H9 (cell line): ENCODE data around the gene FOXB1. TPM values are rescaled to one million over a fixed set of nuclear protein-coding genes. Genes with fewer than 3 reads are reported as not detected.

Source experiments
- DNase-seq: peaks from one replicate; pipeline ENCODE4 v3.0.0-alpha.2; 2017
- H2AFZ ChIP-seq: one replicate; pipeline ENCODE4 v1.6.1; 2013; ENCODE audit warnings: mild to moderate bottlenecking, low read length, control low read depth, moderate library complexity
- H2AK5ac ChIP-seq: 2 replicates; pipeline ENCODE4 v1.6.1; 2013; ENCODE audit warnings: low read length, control low read depth, mixed read lengths; ENCODE audit not compliant: insufficient read length
- H2BK120ac ChIP-seq: one replicate; pipeline ENCODE4 v1.6.1; 2013; ENCODE audit warnings: low read depth, mild to moderate bottlenecking, low read length, control low read depth, inconsistent platforms; ENCODE audit not compliant: poor library complexity, severe bottlenecking
- H2BK12ac ChIP-seq: 2 replicates; pipeline ENCODE4 v1.6.1; 2013; ENCODE audit warnings: low read length, control low read depth, mixed read lengths, low read depth; ENCODE audit not compliant: insufficient read length
- H2BK15ac ChIP-seq: 2 replicates; pipeline ENCODE4 v1.6.1; 2013; ENCODE audit warnings: low read depth, low read length, control low read depth
- H2BK20ac ChIP-seq: one replicate; pipeline ENCODE4 v1.6.1; 2013; ENCODE audit warnings: low read depth, mild to moderate bottlenecking, low read length, control low read depth, inconsistent platforms; ENCODE audit not compliant: poor library complexity, severe bottlenecking
- H2BK5ac ChIP-seq: 2 replicates; pipeline ENCODE4 v1.6.1; 2013; ENCODE audit warnings: low read length, control low read depth, mixed read lengths; ENCODE audit not compliant: insufficient read length
- H3K14ac ChIP-seq: 2 replicates; pipeline ENCODE4 v1.6.1; 2013; ENCODE audit warnings: low read length, control low read depth; ENCODE audit not compliant: insufficient read depth
- H3K18ac ChIP-seq: 2 replicates; pipeline ENCODE4 v1.6.1; 2013; ENCODE audit warnings: low read depth, mild to moderate bottlenecking, mixed read lengths, low read length, control low read depth; ENCODE audit not compliant: insufficient read length
- H3K23ac ChIP-seq: 2 replicates; pipeline ENCODE4 v1.6.1; 2013; ENCODE audit warnings: low read length, control low read depth, mixed read lengths, low read depth; ENCODE audit not compliant: insufficient read length
- H3K23me2 ChIP-seq: 2 replicates; pipeline ENCODE4 v1.6.1; 2013; ENCODE audit warnings: low read depth, mild to moderate bottlenecking, mixed read lengths, low read length, control low read depth; ENCODE audit not compliant: insufficient read length, poor library complexity, severe bottlenecking
- H3K27ac ChIP-seq: 2 replicates; pipeline ENCODE4 v1.5.1; 2013; ENCODE audit warnings: low read length, control low read depth, mixed read lengths, low read depth; ENCODE audit not compliant: insufficient read length
- H3K27me3 ChIP-seq: 2 replicates; pipeline ENCODE4 v1.6.1; 2013; ENCODE audit warnings: low read length, control low read depth, inconsistent platforms; ENCODE audit not compliant: insufficient read depth
- H3K4ac ChIP-seq: 2 replicates; pipeline ENCODE4 v1.6.1; 2013; ENCODE audit warnings: low read depth, mild to moderate bottlenecking, control low read depth, inconsistent platforms, low read length, moderate library complexity
- H3K4me1 ChIP-seq: 2 replicates; pipeline ENCODE4 v1.6.1; 2013; ENCODE audit warnings: low read length, control low read depth, inconsistent platforms; ENCODE audit not compliant: insufficient read depth
- H3K4me2 ChIP-seq: 2 replicates; pipeline ENCODE4 v1.6.1; 2013; ENCODE audit warnings: low read length, control low read depth, mixed read lengths; ENCODE audit not compliant: insufficient read length, insufficient read depth
- H3K56ac ChIP-seq: 2 replicates; pipeline ENCODE4 v1.6.1; 2013; ENCODE audit warnings: low read depth, mild to moderate bottlenecking, mixed read lengths, low read length, control low read depth; ENCODE audit not compliant: insufficient read length
- H3K79me1 ChIP-seq: 2 replicates; pipeline ENCODE4 v1.6.1; 2013; ENCODE audit warnings: low read depth, mild to moderate bottlenecking, moderate library complexity, low read length, control low read depth, inconsistent platforms; ENCODE audit not compliant: insufficient read depth, poor library complexity, severe bottlenecking
- H3K79me2 ChIP-seq: 2 replicates; pipeline ENCODE4 v1.6.1; 2013; ENCODE audit warnings: low read length, control low read depth, inconsistent platforms; ENCODE audit not compliant: insufficient read depth
- H3K9ac ChIP-seq: 2 replicates; pipeline ENCODE4 v1.6.1; 2013; ENCODE audit warnings: low read length, control low read depth, mixed read lengths; ENCODE audit not compliant: insufficient read length; ENCODE audit errors: extremely low read depth
- H3K9me3 ChIP-seq: one replicate; pipeline ENCODE4 v1.6.1; 2013; ENCODE audit warnings: low read depth, low read length, inconsistent platforms; ENCODE audit not compliant: control insufficient read depth
- H3T11ph ChIP-seq: one replicate; pipeline ENCODE4 v1.6.1; 2013; ENCODE audit warnings: mild to moderate bottlenecking, low read length, control low read depth, inconsistent platforms
- H4K20me1 ChIP-seq: one replicate; pipeline ENCODE4 v1.6.1; 2013; ENCODE audit not compliant: control insufficient read depth, insufficient read length, insufficient read depth
- H4K5ac ChIP-seq: 2 replicates; pipeline ENCODE4 v1.6.1; 2013; ENCODE audit warnings: low read depth, mild to moderate bottlenecking, mixed read lengths, low read length, control low read depth; ENCODE audit not compliant: insufficient read length
- H4K8ac ChIP-seq: replicated peaks from 2 replicates; pipeline ENCODE4 v1.6.1; 2013; ENCODE audit warnings: low read length, control low read depth, mixed read lengths, low read depth; ENCODE audit not compliant: insufficient read length
- H4K91ac ChIP-seq: 2 replicates; pipeline ENCODE4 v1.6.1; 2013; ENCODE audit warnings: low read depth, mild to moderate bottlenecking, moderate library complexity, mixed read lengths, low read length, control low read depth; ENCODE audit not compliant: insufficient read length
- H3K27ac Mint-ChIP-seq, 3 experiments: 2 replicates in 2 of 3; 3 replicates in 1 of 3; pipeline ENCODE4 v1.8.0; 2020 to 2021; ENCODE audit warnings: mixed read lengths in 3 of 3, mild to moderate bottlenecking in 1 of 3, moderate library complexity in 1 of 3
- H3K27me3 Mint-ChIP-seq: 2 replicates; pipeline ENCODE4 v1.8.0; 2021; ENCODE audit warnings: low read depth, mild to moderate bottlenecking, moderate library complexity, mixed read lengths
- H3K36me3 Mint-ChIP-seq, 3 experiments: 2 replicates in 2 of 3; 3 replicates in 1 of 3; pipeline ENCODE4 v1.8.0; 2020 to 2021; ENCODE audit warnings: low read depth in 3 of 3, mixed read lengths in 3 of 3; ENCODE audit not compliant: insufficient read depth in 1 of 3
- H3K4me1 Mint-ChIP-seq, 2 experiments: 2 replicates each; pipeline ENCODE4 v1.8.0; 2020; ENCODE audit warnings: mixed read lengths in 2 of 2
- H3K4me3 Mint-ChIP-seq, 2 experiments: 2 replicates in 1 of 2; 3 replicates in 1 of 2; pipeline ENCODE4 v1.8.0; 2020 to 2021; ENCODE audit warnings: mild to moderate bottlenecking in 2 of 2, mixed read lengths in 2 of 2, moderate library complexity in 1 of 2
- H3K9me3 Mint-ChIP-seq, 2 experiments: 2 replicates in 1 of 2; 3 replicates in 1 of 2; pipeline ENCODE4 v1.8.0; 2020; ENCODE audit warnings: mild to moderate bottlenecking in 2 of 2, mixed read lengths in 2 of 2, moderate library complexity in 1 of 2
- CTCF ChIP-seq: fragments of 200-600 bp; sonication (generic); conservative IDR thresholded peaks from 3 replicates; pipeline ENCODE4 v1.8.0; 2021; ENCODE audit warnings: antibody characterized with exemption, mild to moderate bottlenecking
- WGBS: extraction: QIAGEN DNeasy Blood & Tissue Kit; methylation state at CpG from one replicate; pipeline ENCODE4 v1.1.7; 2013; ENCODE audit warnings: missing lambda C conversion rate, low lambda C conversion rate, mixed read lengths; ENCODE audit not compliant: insufficient read length; ENCODE audit errors: extremely low coverage; 5-methylcytosine and 5-hydroxymethylcytosine counted together
- total RNA-seq: library from RNA; stranded (reverse); gene quantifications from 2 replicates; pipeline ENCODE4 v1.2.1, GENCODE V29; 2021

FOXB1 gene
- total RNA-seq, 1 experiment from 2014 or later = 3.5 TPM

GRCh38 chr15:59991834-59992233 lies 12.3 kb upstream of the FOXB1 start:
- no peak overlapping the region for H4K8ac ChIP-seq
- no peak overlapping the region for H3K18ac ChIP-seq
- H2AK5ac ChIP-seq = no peak overlapping the region
- H2AFZ ChIP-seq = no peak overlapping the region
- H2BK15ac ChIP-seq = no peak overlapping the region
- Mint-ChIP-seq H3K27ac (no peak overlapping the region), H3K4me3 (no peak overlapping the region), H3K4me1 (peaks cover 48 to 50% of the 10 kb centered on the region in 2 experiments), H3K36me3 (no peaks in the 10 kb centered on the region), H3K27me3 (peaks cover 38% of the 10 kb centered on the region), H3K9me3 (no peaks in the 10 kb centered on the region)
- H3T11ph ChIP-seq = no peak overlapping the region
- H3K14ac ChIP-seq = no peak overlapping the region
- no peak overlapping the region for H2BK120ac ChIP-seq
- H3K56ac ChIP-seq = no peak overlapping the region
- no peaks in the 10 kb centered on the region; the same call in 1 of the 2 replicates for H3K27me3 ChIP-seq
- DNase-seq = no peak
- H4K5ac ChIP-seq = no peak overlapping the region
- no peak overlapping the region for H3K23ac ChIP-seq
- H3K79me2 ChIP-seq = no peaks in the 10 kb centered on the region
- no peak overlapping the region for H3K9ac ChIP-seq
- TF ChIP-seq CTCF = no peak
- H3K23me2 ChIP-seq = peaks cover 30% of the 10 kb centered on the region
- no peaks in the 10 kb centered on the region for H3K9me3 ChIP-seq
- no peaks in the 10 kb centered on the region for H3K79me1 ChIP-seq
- no CpG with 5 or more reads among the region's 2 CpGs for WGBS
- H3K4me1 ChIP-seq = no peaks in the 10 kb centered on the region
- no peak overlapping the region for H3K27ac ChIP-seq
- no peaks in the 10 kb centered on the region for H4K20me1 ChIP-seq
- no peak overlapping the region for H2BK5ac ChIP-seq
- no peak overlapping the region for H4K91ac ChIP-seq
- no peak overlapping the region for H3K4me2 ChIP-seq
- no peak overlapping the region for H2BK20ac ChIP-seq
- no peak overlapping the region for H2BK12ac ChIP-seq
- H3K4ac ChIP-seq = no peak overlapping the region
